ENCODE measurements around the gene ASCC3.

DNA sequence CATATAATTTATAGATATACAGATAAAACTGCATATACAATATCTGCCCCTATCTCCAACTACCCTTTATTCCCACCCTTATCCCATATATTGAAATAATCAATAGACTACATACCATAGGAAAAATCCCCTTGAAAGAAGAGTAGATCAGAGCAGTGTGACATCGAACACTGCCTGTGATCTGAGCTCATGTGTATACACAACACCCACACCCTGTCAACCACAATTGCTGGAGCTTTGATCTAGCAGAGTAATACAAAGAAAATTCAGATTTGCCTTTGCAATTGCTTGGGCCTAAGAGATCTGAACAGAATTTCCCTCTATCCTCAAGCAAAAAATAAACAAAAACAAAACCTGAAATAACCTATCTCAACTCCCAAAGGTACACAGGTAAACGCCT lies 119.3 kb downstream of the ASCC3 start:
- no peak for TF ChIP-seq EZH2 (IDR thresholded peaks at IDR 0.05; ENCODE audit: borderline replicate concordance)
- TF ChIP-seq, protein P1, sequence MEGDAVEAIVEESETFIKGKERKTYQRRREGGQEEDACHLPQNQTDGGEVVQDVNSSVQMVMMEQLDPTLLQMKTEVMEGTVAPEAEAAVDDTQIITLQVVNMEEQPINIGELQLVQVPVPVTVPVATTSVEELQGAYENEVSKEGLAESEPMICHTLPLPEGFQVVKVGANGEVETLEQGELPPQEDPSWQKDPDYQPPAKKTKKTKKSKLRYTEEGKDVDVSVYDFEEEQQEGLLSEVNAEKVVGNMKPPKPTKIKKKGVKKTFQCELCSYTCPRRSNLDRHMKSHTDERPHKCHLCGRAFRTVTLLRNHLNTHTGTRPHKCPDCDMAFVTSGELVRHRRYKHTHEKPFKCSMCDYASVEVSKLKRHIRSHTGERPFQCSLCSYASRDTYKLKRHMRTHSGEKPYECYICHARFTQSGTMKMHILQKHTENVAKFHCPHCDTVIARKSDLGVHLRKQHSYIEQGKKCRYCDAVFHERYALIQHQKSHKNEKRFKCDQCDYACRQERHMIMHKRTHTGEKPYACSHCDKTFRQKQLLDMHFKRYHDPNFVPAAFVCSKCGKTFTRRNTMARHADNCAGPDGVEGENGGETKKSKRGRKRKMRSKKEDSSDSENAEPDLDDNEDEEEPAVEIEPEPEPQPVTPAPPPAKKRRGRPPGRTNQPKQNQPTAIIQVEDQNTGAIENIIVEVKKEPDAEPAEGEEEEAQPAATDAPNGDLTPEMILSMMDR (IDR thresholded peaks at IDR 0.05; ENCODE audit: poor library complexity): no peak

Data from hepatocyte (in vitro differentiated cells).